Hippocampal formation (tissue), 2 donors: Measurements from ENCODE around the gene USP6NL.
"Not testable (repeated sequence)": the region's sequence is repeated elsewhere in the genome, so short reads cannot be mapped to it uniquely, and the experiment has no call there.

Source experiments
- DNase-seq, 2 donors: peaks; one replicate each; lab custom pipeline; 2025; lab: John Stamatoyannopoulos, UW

The USP6NL gene

GRCh38 chr10:11444531-11445228 lies 166.8 kb downstream of the USP6NL start:
- no peak for DNase-seq

- DNase-seq = no peak
These were observed 167.3 kb downstream of the USP6NL start for GRCh38 chr10:11444155-11444530.

- no peak for DNase-seq
These were observed 167.8 kb downstream of the USP6NL start for GRCh38 chr10:11443468-11444154.

GRCh38 chr10:11442001-11442773 lies 169.3 kb downstream of the USP6NL start:
- no peak for DNase-seq

- DNase-seq = no peak
These were observed 170.3 kb downstream of the USP6NL start for GRCh38 chr10:11441151-11441535.

GRCh38 chr10:11440250-11441150 lies 170.9 kb downstream of the USP6NL start:
- DNase-seq = no peak

- DNase-seq = no peak
These were observed 171.9 kb downstream of the USP6NL start for GRCh38 chr10:11439523-11440053.

- no peak for DNase-seq
These were observed 173.9 kb downstream of the USP6NL start for GRCh38 chr10:11437391-11438142.

- DNase-seq = not testable (repeated sequence)
These were observed 175.0 kb downstream of the USP6NL start for GRCh38 chr10:11436445-11436844.

- no peak for DNase-seq
These were observed 175.9 kb downstream of the USP6NL start for GRCh38 chr10:11435581-11435981.

GRCh38 chr10:11434324-11434723 lies 177.1 kb downstream of the USP6NL start:
- no peak for DNase-seq

GRCh38 chr10:11433657-11434056 lies 177.8 kb downstream of the USP6NL start:
- no peak for DNase-seq

- no peak for DNase-seq
These were observed 180.3 kb downstream of the USP6NL start for GRCh38 chr10:11431216-11431555.

- DNase-seq = no peak
These were observed 180.8 kb downstream of the USP6NL start for GRCh38 chr10:11430421-11431215.

- no peak for DNase-seq
These were observed 181.9 kb downstream of the USP6NL start for GRCh38 chr10:11429439-11430052.

- no peak for DNase-seq
These were observed 185.8 kb downstream of the USP6NL start for GRCh38 chr10:11425676-11426075.

GRCh38 chr10:11425296-11425610 lies 186.2 kb downstream of the USP6NL start:
- DNase-seq = no peak

- DNase-seq = peak in 1 of 2 donors; percentile 18
These were observed 186.8 kb downstream of the USP6NL start for GRCh38 chr10:11424456-11425295.

GRCh38 chr10:11416974-11417373 lies 194.5 kb downstream of the USP6NL start:
- DNase-seq = no peak
